GM18519 (cell line): Measurements from ENCODE around the gene PITPNC1.
"Not testable (repeated sequence)": the region's sequence is repeated elsewhere in the genome, so short reads cannot be mapped to it uniquely, and the experiment has no call there.

Experiments
- ATAC-seq: cut with Tn5 transposase; IDR thresholded peaks from one replicate; pipeline ENCODE4 v1.9.1; 2021; ENCODE audit warnings: mild to moderate bottlenecking, moderate library complexity; ENCODE audit not compliant: unreplicated experiment, low FRiP score

The PITPNC1 gene

GRCh38 chr17:67430515-67430914 lies 53.4 kb downstream of the PITPNC1 start:
- not testable (repeated sequence) for ATAC-seq

GRCh38 chr17:67431249-67432015 lies 54.4 kb downstream of the PITPNC1 start:
- ATAC-seq, result no peak

GRCh38 chr17:67433248-67433924 lies 56.3 kb downstream of the PITPNC1 start:
- no peak for ATAC-seq

- no peak for ATAC-seq
Observed at GRCh38 chr17:67434061-67434525, 57.0 kb downstream of the PITPNC1 start.

- ATAC-seq, result no peak
Observed at GRCh38 chr17:67435122-67435521, 58.0 kb downstream of the PITPNC1 start.

GRCh38 chr17:67435786-67436185 lies 58.7 kb downstream of the PITPNC1 start:
- ATAC-seq, result no peak

GRCh38 chr17:67436233-67436632 lies 59.2 kb downstream of the PITPNC1 start:
- ATAC-seq, result no peak

GRCh38 chr17:67438667-67439066 lies 61.6 kb downstream of the PITPNC1 start:
- no peak for ATAC-seq

- no peak for ATAC-seq
Observed at GRCh38 chr17:67439269-67439668, 62.2 kb downstream of the PITPNC1 start.

GRCh38 chr17:67440277-67441051 lies 63.4 kb downstream of the PITPNC1 start:
- no peak for ATAC-seq

- ATAC-seq, result no peak
Observed at GRCh38 chr17:67441052-67441895, 64.2 kb downstream of the PITPNC1 start.

GRCh38 chr17:67441896-67442219 lies 64.8 kb downstream of the PITPNC1 start:
- no peak for ATAC-seq

- ATAC-seq, result no peak
Observed at GRCh38 chr17:67442787-67443624, 65.9 kb downstream of the PITPNC1 start.

- ATAC-seq, result no peak
Observed at GRCh38 chr17:67443931-67444595, 67.0 kb downstream of the PITPNC1 start.

GRCh38 chr17:67448449-67448848 lies 71.4 kb downstream of the PITPNC1 start:
- ATAC-seq, result no peak

- no peak for ATAC-seq
Observed at GRCh38 chr17:67449065-67449464, 72.0 kb downstream of the PITPNC1 start.

- ATAC-seq, result no peak
Observed at GRCh38 chr17:67449845-67450755, 73.0 kb downstream of the PITPNC1 start.
